Measurements from ENCODE around the gene EIF3D. TPM values are rescaled to one million over a fixed set of nuclear protein-coding genes. Genes with fewer than 3 reads are reported as not detected.

Gene EIF3D
- total RNA-seq, 4 donors from 2014 or later, result 200 to 272 (median 238) TPM

- Histone ChIP-seq H3K9me3 (no peaks in the 10 kb centered on the region), H3K27ac (no peak overlapping the region), H3K36me3 (no peaks in the 10 kb centered on the region), H3K4me3 (no peak overlapping the region), H3K27me3 (no peaks in the 10 kb centered on the region), H3K4me1 (no peaks in the 10 kb centered on the region)
- WGBS, 2 donors, result 48 to 49% methylated on average over 9 of the region's 9 CpGs
- TF ChIP-seq CTCF (IDR thresholded peaks at IDR 0.05) (no peak), EP300 (IDR thresholded peaks at IDR 0.05) (no peak), POLR2A (IDR thresholded peaks at IDR 0.05) (no peak)
- DNase-seq (ENCODE audit: low spot score in 2 of 2), result no peak
Observed at GRCh38 chr22:36573815-36574363, 44.9 kb upstream of the EIF3D start.

- Histone ChIP-seq H3K4me3 (no peak overlapping the region), H3K36me3 (no peaks in the 10 kb centered on the region), H3K27me3 (no peaks in the 10 kb centered on the region), H3K9me3 (no peaks in the 10 kb centered on the region), H3K27ac (no peak overlapping the region), H3K4me1 (no peaks in the 10 kb centered on the region)
- TF ChIP-seq CTCF (IDR thresholded peaks at IDR 0.05), result no peak
- no peak for TF ChIP-seq POLR2A (IDR thresholded peaks at IDR 0.05)
- no peak for TF ChIP-seq EP300 (IDR thresholded peaks at IDR 0.05)
- 79 to 95% methylated on average over 2 of the region's 2 CpGs for WGBS, 2 donors
- DNase-seq (ENCODE audit: low spot score in 2 of 2), result no peak
Observed at GRCh38 chr22:36571991-36572390, 43.0 kb upstream of the EIF3D start.

GRCh38 chr22:36569999-36570398, 41.0 kb upstream of the EIF3D start:
- Histone ChIP-seq H3K4me1 (no peaks in the 10 kb centered on the region), H3K27ac (no peak overlapping the region), H3K27me3 (peaks cover 0 to 19% of the 10 kb centered on the region in 2 donors), H3K9me3 (no peaks in the 10 kb centered on the region), H3K36me3 (no peaks in the 10 kb centered on the region), H3K4me3 (no peak overlapping the region)
- no peak for DNase-seq (ENCODE audit: low spot score in 2 of 2)
- 40 to 41% methylated on average over 12 of the region's 12 CpGs for WGBS, 2 donors
- TF ChIP-seq EP300 (IDR thresholded peaks at IDR 0.05) (no peak), CTCF (IDR thresholded peaks at IDR 0.05) (no peak), POLR2A (IDR thresholded peaks at IDR 0.05) (no peak)

DNA sequence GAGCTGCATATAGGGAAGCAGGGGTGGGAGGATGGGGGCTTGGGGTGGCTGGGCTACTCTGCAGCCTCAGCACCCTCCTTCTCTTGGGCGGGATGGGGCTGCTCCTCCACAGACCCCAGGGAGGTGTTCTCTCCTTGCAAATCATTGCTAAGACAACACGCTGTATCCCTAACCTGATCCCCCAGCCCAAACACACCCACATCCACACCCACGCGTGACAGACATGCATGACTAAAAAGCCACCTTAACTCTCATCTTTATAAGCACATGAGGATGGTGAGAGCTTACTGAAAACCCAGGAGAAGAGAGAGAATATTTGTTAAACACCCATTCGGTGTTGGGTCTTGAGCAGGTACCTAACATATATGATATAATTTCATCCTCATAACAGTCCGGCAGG, 39.9 kb upstream of the EIF3D start:
- 85 to 87% methylated on average over 5 to 6 of the region's 6 CpGs for WGBS, 2 donors
- DNase-seq (ENCODE audit: low spot score in 2 of 2), result no peak
- H3K4me3 ChIP-seq, result no peak overlapping the region
- H3K27me3 ChIP-seq, result peaks cover 0 to 30% of the 10 kb centered on the region in 2 donors
- H3K4me1 ChIP-seq, result no peaks in the 10 kb centered on the region
- no peaks in the 10 kb centered on the region for H3K36me3 ChIP-seq
- H3K27ac ChIP-seq, result no peak overlapping the region
- no peak for TF ChIP-seq CTCF (IDR thresholded peaks at IDR 0.05)
- TF ChIP-seq EP300 (IDR thresholded peaks at IDR 0.05), result no peak
- no peak for TF ChIP-seq POLR2A (IDR thresholded peaks at IDR 0.05)
- H3K9me3 ChIP-seq, result no peaks in the 10 kb centered on the region

GRCh38 chr22:36566720-36567119, 37.8 kb upstream of the EIF3D start:
- H3K4me3 ChIP-seq, result no peak overlapping the region
- TF ChIP-seq POLR2A (IDR thresholded peaks at IDR 0.05) (no peak), CTCF (IDR thresholded peaks at IDR 0.05) (no peak), EP300 (IDR thresholded peaks at IDR 0.05) (no peak)
- H3K27ac ChIP-seq, result no peak overlapping the region
- WGBS, 2 donors, result 76 to 81% methylated on average over 8 of the region's 8 CpGs
- DNase-seq (ENCODE audit: low spot score in 2 of 2), result no peak
- no peaks in the 10 kb centered on the region for H3K36me3 ChIP-seq
- peaks cover 0 to 45% of the 10 kb centered on the region in 2 donors for H3K27me3 ChIP-seq
- H3K9me3 ChIP-seq, result no peaks in the 10 kb centered on the region
- no peaks in the 10 kb centered on the region for H3K4me1 ChIP-seq
